Upper lobe of left lung (tissue), 6 donors: ENCODE data around the gene REEP6. TPM values are rescaled to one million over a fixed set of nuclear protein-coding genes. Genes with fewer than 3 reads are reported as not detected.

Experiments used
- ATAC-seq, 2 donors: fragments of 200-7000 bp; cut with Tn5 transposase; one replicate each; pipeline ENCODE4 v1.9.1; 2022; ENCODE audit warnings: mild to moderate bottlenecking in 2 of 2, moderate library complexity in 2 of 2; ENCODE audit not compliant: low FRiP score in 2 of 2
- DNase-seq, 2 donors: peaks; one replicate each; pipeline ENCODE4 v3.0.0-alpha.2; 2019 to 2020
- H3K27ac ChIP-seq, 4 donors: fragments of 200-600 bp; sonication (generic); one replicate each; pipeline ENCODE4 v1.5.1; 2016 to 2019
- H3K27me3 ChIP-seq, 4 donors: fragments of 200-600 bp; sonication (generic); one replicate each; pipeline ENCODE4 v1.5.1; 2017 to 2019
- H3K36me3 ChIP-seq, 4 donors: fragments of 200-600 bp; sonication (generic); one replicate each; pipeline ENCODE4 v1.5.1; 2016 to 2019
- H3K4me1 ChIP-seq, 4 donors: fragments of 200-600 bp; sonication (generic); one replicate each; pipeline ENCODE4 v1.5.1; 2018 to 2019
- H3K4me3 ChIP-seq, 4 donors: fragments of 200-600 bp; sonication (generic); one replicate each; pipeline ENCODE4 v1.5.1; 2017 to 2019; ENCODE audit warnings: mild to moderate bottlenecking in 2 of 4, moderate library complexity in 1 of 4
- H3K9me3 ChIP-seq, 4 donors: fragments of 200-600 bp; sonication (generic); one replicate each; pipeline ENCODE4 v1.5.1; 2018 to 2019
- EP300 ChIP-seq, 4 donors: sonication (generic); formaldehyde crosslinking; IDR thresholded peaks; one replicate each; pipeline ENCODE4 v1.5.1; 2017; ENCODE audit warnings: antibody characterized with exemption in 4 of 4, control low read depth in 2 of 4
- POLR2A ChIP-seq, 4 donors: fragments of 450-650 bp; IDR thresholded peaks; one replicate each; pipeline ENCODE4 v1.5.1; 2016 to 2017; ENCODE audit warnings: antibody characterized with exemption in 4 of 4, mild to moderate bottlenecking in 2 of 4
- POLR2AphosphoS5 ChIP-seq, 2 donors: sonication (generic); formaldehyde crosslinking; IDR thresholded peaks; one replicate each; pipeline ENCODE4 v1.5.1; 2017; ENCODE audit warnings: antibody characterized with exemption in 2 of 2
- WGBS, 2 donors: methylation state at CpG; one replicate each; pipeline ENCODE4 v1.1.5; 2017 to 2018; 5-methylcytosine and 5-hydroxymethylcytosine counted together
- total RNA-seq, 6 donors: library from RNA; depleted of rRNA in 4 of 6; stranded (reverse); fragments of >200 nt in 4 of 6; gene quantifications; one replicate each; pipeline versions ENCODE4 v1.1.0 to v1.2.1, GENCODE V29; 2016 to 2021
- TF ChIP-seq, protein P1 (sequence below), 6 experiments: fragments of 450-650 bp in 4 of 6; fragments of 200-600 bp in 2 of 6; sonication (generic) in 2 of 6; IDR thresholded peaks; one replicate each; pipeline ENCODE4 v1.5.1; 2016 to 2019; ENCODE audit warnings: antibody characterized with exemption in 6 of 6
- donor health status: DM: no; HTN: no; CAD: no; lungs with moderate emphysema.
- donor health status: DM: no; HTN: yes; CAD: no; lungs with severe emphysema.

REEP6 gene
- total RNA-seq, 6 donors from 2014 or later: 2.0 to 7.8 (median 3.1) TPM

DNA sequence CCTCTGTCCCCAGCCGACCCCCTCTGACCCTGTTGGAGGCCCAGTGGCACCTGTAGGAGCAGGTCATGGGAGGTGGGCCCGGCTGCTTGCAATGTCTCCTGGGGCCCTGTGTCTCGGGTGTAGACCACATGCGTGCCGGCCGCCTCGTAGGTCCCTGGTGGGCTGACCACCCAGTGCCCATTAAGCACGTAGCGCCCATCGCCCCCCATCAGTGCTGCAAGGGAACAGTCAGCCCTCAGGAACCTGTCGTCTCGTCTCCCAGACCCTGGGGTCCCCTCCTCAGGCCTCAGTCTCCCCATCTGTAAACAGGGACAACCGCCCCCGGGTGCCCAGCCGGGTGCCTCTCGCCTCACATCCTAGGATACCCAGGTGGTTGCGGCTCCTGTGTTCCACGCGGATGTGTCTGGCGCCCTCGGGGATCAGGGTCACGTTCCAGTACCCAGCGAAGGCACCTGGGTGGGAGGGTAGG lies 16.2 kb downstream of the REEP6 start:
- Histone ChIP-seq H3K9me3 (peaks cover 0 to 4% (median 0%) of the 10 kb centered on the region in 4 donors), H3K4me1 (peaks cover 9 to 25% (median 20%) of the 10 kb centered on the region in 4 donors), H3K27me3 (peaks cover 0 to 29% (median 10%) of the 10 kb centered on the region in 4 donors), H3K27ac (peak overlapping the region; percentile 59 to 87 (median 69)), H3K36me3 (no peaks in the 10 kb centered on the region), H3K4me3 (peak overlapping the region in 2 of 4 donors; percentile 46)
- no peak for ATAC-seq
- DNase-seq: no peak
- 69 to 76% methylated on average over 7 to 22 of the region's 23 CpGs for WGBS, 2 donors
- TF ChIP-seq POLR2A (IDR thresholded peaks at IDR 0.05) (no peak), EP300 (IDR thresholded peaks at IDR 0.05) (no peak), POLR2AphosphoS5 (IDR thresholded peaks at IDR 0.05) (no peak)
- TF ChIP-seq, protein P1, sequence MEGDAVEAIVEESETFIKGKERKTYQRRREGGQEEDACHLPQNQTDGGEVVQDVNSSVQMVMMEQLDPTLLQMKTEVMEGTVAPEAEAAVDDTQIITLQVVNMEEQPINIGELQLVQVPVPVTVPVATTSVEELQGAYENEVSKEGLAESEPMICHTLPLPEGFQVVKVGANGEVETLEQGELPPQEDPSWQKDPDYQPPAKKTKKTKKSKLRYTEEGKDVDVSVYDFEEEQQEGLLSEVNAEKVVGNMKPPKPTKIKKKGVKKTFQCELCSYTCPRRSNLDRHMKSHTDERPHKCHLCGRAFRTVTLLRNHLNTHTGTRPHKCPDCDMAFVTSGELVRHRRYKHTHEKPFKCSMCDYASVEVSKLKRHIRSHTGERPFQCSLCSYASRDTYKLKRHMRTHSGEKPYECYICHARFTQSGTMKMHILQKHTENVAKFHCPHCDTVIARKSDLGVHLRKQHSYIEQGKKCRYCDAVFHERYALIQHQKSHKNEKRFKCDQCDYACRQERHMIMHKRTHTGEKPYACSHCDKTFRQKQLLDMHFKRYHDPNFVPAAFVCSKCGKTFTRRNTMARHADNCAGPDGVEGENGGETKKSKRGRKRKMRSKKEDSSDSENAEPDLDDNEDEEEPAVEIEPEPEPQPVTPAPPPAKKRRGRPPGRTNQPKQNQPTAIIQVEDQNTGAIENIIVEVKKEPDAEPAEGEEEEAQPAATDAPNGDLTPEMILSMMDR (IDR thresholded peaks at IDR 0.05): no peak

GRCh38 chr19:1507763-1508506 lies 17.0 kb downstream of the REEP6 start:
- WGBS, 2 donors: 1 to 5% methylated on average over 37 to 44 of the region's 46 CpGs
- ATAC-seq (peak; percentile 92 to 94), DNase-seq (peak; percentile 84 to 92)
- Histone ChIP-seq H3K4me1 (peaks cover 12 to 32% (median 24%) of the 10 kb centered on the region in 4 donors), H3K27ac (peak overlapping the region; percentile 59 to 87 (median 69)), H3K36me3 (no peaks in the 10 kb centered on the region), H3K27me3 (peaks cover 0 to 32% (median 13%) of the 10 kb centered on the region in 4 donors), H3K9me3 (peaks cover 0 to 4% (median 0%) of the 10 kb centered on the region in 4 donors), H3K4me3 (peak overlapping the region in 3 of 4 donors; percentile 46 to 52 (median 46))
- TF ChIP-seq, protein P1 (IDR thresholded peaks at IDR 0.05): no peak
- TF ChIP-seq POLR2A (IDR thresholded peaks at IDR 0.05) (peak in 1 of 4 donors; percentile 33), POLR2AphosphoS5 (IDR thresholded peaks at IDR 0.05) (peak in 1 of 2 donors; percentile 38), EP300 (IDR thresholded peaks at IDR 0.05) (no peak)

DNA sequence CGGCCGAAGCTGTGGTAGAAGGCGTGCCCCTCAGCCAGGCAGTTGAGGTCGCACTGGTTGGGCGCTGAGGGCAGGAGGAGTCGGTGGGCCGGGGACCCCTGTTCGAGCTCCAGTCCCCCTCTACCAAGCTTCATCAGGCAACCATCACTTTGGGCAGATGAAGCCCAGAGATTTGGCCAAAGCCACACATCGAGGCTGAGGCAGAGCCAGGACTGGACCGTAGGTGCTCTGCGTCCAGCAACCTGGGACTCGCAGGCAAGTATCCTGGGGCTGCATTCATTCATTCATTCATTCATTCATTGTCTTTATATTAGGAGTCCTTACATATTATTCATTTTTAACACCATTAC lies 17.5 kb downstream of the REEP6 start:
- WGBS, 2 donors: 30 to 44% methylated on average over 11 of the region's 12 CpGs
- H3K27me3 ChIP-seq: peaks cover 0 to 31% (median 13%) of the 10 kb centered on the region in 4 donors
- no peak for TF ChIP-seq POLR2A (IDR thresholded peaks at IDR 0.05)
- TF ChIP-seq EP300 (IDR thresholded peaks at IDR 0.05): no peak
- TF ChIP-seq, protein P1 (IDR thresholded peaks at IDR 0.05): no peak
- no peak for TF ChIP-seq POLR2AphosphoS5 (IDR thresholded peaks at IDR 0.05)
- H3K9me3 ChIP-seq: peaks cover 0 to 4% (median 0%) of the 10 kb centered on the region in 4 donors
- no peaks in the 10 kb centered on the region for H3K36me3 ChIP-seq
- peak overlapping the region in 3 of 4 donors; percentile 59 to 87 (median 74) for H3K27ac ChIP-seq
- H3K4me3 ChIP-seq: peak overlapping the region in 3 of 4 donors; percentile 46 to 52 (median 46)
- no peak for DNase-seq
- no peak for ATAC-seq
- H3K4me1 ChIP-seq: peaks cover 15 to 32% (median 24%) of the 10 kb centered on the region in 4 donors

DNA sequence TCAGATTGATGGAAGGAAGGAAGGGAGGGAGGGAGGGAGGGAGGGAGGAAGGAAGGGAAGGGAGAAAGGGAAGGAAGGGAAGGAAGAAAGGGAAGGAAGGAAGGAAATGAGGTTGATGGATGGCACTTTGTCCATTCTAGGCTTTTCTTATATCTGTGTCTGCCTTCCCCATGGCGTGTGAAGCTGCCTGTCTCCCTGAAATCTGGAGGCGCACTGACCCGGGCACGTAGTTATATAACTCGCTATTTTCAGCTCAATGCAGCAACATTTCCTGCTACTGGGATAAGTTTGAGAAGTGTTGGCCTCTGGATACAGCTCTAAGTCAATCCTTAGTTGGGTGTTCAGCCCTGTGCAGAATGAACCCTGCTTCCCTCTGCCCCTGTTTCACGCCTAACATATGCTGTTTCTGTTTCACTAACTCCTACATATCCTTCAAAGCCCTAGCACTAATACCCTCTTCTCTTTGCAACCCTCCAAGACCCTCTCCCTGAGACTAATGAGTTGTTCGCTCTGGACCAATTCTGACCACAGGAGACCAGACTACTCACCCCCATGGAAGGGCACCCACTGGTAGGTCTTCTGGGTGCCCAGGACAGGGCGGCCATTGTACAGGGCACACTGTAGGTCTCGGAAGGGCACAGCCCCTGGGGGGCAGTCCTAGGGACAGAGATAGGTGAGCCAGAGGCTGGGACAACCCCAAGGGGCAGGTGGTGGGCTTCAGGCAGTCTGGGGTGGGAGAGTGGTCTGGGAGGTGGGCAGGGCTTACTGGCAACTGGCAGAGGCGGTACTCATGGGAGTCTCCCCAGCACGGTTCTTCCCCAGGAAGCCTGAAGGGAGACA lies 18.8 kb downstream of the REEP6 start:
- WGBS, 2 donors: 54 to 63% methylated on average over 10 to 11 of the region's 11 CpGs

More for the DNA sequence above, 18.8 kb downstream of the REEP6 start:
- Histone ChIP-seq H3K4me1 (peaks cover 16 to 32% (median 24%) of the 10 kb centered on the region in 4 donors), H3K27me3 (peaks cover 0 to 27% (median 12%) of the 10 kb centered on the region in 4 donors), H3K27ac (no peak overlapping the region), H3K9me3 (peaks cover 0 to 4% (median 0%) of the 10 kb centered on the region in 4 donors), H3K4me3 (no peak overlapping the region), H3K36me3 (no peaks in the 10 kb centered on the region)
- no peak for ATAC-seq
- TF ChIP-seq EP300 (IDR thresholded peaks at IDR 0.05) (no peak), POLR2AphosphoS5 (IDR thresholded peaks at IDR 0.05) (no peak), POLR2A (IDR thresholded peaks at IDR 0.05) (no peak)
- TF ChIP-seq, protein P1 (IDR thresholded peaks at IDR 0.05): no peak
- no peak for DNase-seq
